HL-60 (cell line): ENCODE measurements around the gene KLHL10.

ENCODE experiments used
- DNase-seq, 2 experiments: peaks; one replicate each; pipeline ENCODE4 v3.0.0-alpha.2; 2010 to 2020; ENCODE audit warnings: low read depth in 1 of 2, low spot score in 1 of 2
- H3K27ac ChIP-seq: fragments of 250-450 bp; sonication (Bioruptor Pico); replicated peaks from 2 replicates; pipeline ENCODE4 v1.5.1; 2020; ENCODE audit warnings: mild to moderate bottlenecking, moderate library complexity
- H3K27me3 ChIP-seq: fragments of 250-450 bp; sonication (Bioruptor Pico); 2 replicates; pipeline ENCODE4 v1.5.1; 2021; ENCODE audit warnings: mild to moderate bottlenecking, moderate library complexity; ENCODE audit not compliant: insufficient read depth, poor library complexity, severe bottlenecking
- H3K4me3 ChIP-seq: replicated peaks from 2 replicates; pipeline ENCODE4 v1.5.1; 2011; ENCODE audit warnings: mild to moderate bottlenecking, control low read depth, low read length; ENCODE audit not compliant: insufficient read depth
- CTCF ChIP-seq: IDR thresholded peaks from one replicate; pipeline ENCODE4 v1.5.1; 2011; ENCODE audit warnings: low read length, control low read depth, inconsistent platforms; ENCODE audit not compliant: insufficient read depth
- GABPA ChIP-seq: IDR thresholded peaks from 2 replicates; pipeline ENCODE4 v1.6.1; 2012; ENCODE audit warnings: low read depth
- POLR2AphosphoS5 ChIP-seq: IDR thresholded peaks from 2 replicates; pipeline ENCODE4 v1.6.1; 2012; ENCODE audit warnings: low read depth
- SPI1 ChIP-seq: IDR thresholded peaks from 2 replicates; pipeline ENCODE4 v1.6.1; 2012; ENCODE audit warnings: low read depth, mild to moderate bottlenecking, borderline replicate concordance
- TF ChIP-seq, protein P1 (sequence below): IDR thresholded peaks from 2 replicates; pipeline ENCODE4 v1.6.1; 2012; ENCODE audit warnings: low read depth; ENCODE audit not compliant: insufficient replicate concordance

KLHL10 gene

GRCh38 chr17:41813699-41814124 lies 23.9 kb upstream of the KLHL10 start:
- Histone ChIP-seq H3K27ac (no peak overlapping the region), H3K4me3 (no peak overlapping the region), H3K27me3 (peaks cover 20% of the 10 kb centered on the region)
- no peak for DNase-seq
- TF ChIP-seq SPI1 (no peak), CTCF (no peak), POLR2AphosphoS5 (no peak), GABPA (no peak)
- TF ChIP-seq, protein P1, sequence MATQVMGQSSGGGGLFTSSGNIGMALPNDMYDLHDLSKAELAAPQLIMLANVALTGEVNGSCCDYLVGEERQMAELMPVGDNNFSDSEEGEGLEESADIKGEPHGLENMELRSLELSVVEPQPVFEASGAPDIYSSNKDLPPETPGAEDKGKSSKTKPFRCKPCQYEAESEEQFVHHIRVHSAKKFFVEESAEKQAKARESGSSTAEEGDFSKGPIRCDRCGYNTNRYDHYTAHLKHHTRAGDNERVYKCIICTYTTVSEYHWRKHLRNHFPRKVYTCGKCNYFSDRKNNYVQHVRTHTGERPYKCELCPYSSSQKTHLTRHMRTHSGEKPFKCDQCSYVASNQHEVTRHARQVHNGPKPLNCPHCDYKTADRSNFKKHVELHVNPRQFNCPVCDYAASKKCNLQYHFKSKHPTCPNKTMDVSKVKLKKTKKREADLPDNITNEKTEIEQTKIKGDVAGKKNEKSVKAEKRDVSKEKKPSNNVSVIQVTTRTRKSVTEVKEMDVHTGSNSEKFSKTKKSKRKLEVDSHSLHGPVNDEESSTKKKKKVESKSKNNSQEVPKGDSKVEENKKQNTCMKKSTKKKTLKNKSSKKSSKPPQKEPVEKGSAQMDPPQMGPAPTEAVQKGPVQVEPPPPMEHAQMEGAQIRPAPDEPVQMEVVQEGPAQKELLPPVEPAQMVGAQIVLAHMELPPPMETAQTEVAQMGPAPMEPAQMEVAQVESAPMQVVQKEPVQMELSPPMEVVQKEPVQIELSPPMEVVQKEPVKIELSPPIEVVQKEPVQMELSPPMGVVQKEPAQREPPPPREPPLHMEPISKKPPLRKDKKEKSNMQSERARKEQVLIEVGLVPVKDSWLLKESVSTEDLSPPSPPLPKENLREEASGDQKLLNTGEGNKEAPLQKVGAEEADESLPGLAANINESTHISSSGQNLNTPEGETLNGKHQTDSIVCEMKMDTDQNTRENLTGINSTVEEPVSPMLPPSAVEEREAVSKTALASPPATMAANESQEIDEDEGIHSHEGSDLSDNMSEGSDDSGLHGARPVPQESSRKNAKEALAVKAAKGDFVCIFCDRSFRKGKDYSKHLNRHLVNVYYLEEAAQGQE = no peak

DNA sequence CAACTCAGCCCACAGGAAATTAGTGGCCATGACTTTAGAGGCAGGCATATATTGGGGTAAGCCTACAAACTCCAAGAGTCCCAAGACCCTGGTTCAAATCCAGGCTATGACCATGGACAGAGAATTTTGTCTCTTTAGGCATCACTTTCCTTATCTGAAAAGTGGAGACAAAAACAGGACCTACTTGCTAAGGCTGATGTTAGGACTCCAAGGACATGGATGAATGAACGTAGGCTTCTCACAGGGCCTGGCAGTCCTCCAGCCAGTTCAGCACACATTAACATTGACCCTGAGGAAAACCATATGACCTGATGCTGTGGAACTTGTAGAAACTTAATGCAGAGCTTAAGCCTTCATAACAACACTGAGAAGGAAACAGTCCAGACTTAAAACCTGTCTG lies 23.4 kb upstream of the KLHL10 start:
- DNase-seq = no peak
- no peak overlapping the region for H3K4me3 ChIP-seq
- H3K27ac ChIP-seq = no peak overlapping the region
- peaks cover 18% of the 10 kb centered on the region for H3K27me3 ChIP-seq
- no peak for TF ChIP-seq SPI1
- no peak for TF ChIP-seq GABPA
- TF ChIP-seq, protein P1 = peak; percentile 37

DNA sequence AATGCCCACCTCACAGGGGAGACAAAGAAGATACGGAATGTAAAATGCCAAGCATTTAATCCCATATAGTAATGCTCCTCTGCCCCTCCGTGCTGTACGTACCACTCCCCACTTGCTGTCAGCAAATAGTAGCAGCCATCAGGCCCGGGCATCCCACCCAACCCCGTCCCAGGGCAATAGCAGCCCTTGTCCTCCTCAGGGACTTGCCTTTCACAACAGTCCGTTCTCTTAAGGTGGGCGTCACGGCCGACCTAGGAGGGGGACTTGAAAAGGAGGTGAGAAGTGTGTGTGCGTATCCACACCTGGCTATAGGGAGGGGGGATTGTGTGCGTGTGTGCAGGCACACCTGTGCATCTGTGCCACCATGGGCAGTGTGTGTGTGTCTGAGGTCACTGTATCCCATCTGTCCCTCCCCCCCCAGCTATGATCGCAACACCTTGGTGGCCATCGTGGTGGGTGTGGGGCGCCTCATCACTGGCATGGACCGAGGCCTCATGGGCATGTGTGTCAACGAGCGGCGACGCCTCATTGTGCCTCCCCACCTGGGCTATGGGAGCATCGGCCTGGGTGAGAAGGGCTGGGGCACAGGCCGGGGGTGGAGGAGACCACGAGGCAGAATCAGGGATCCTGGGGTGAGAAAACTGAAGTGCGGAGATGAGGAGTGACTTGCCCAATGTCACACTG lies 20.8 kb upstream of the KLHL10 start:
- H3K27ac ChIP-seq = no peak overlapping the region
- TF ChIP-seq, protein P1 = no peak
- TF ChIP-seq GABPA = no peak
- TF ChIP-seq CTCF = no peak
- no peak for TF ChIP-seq SPI1
- TF ChIP-seq POLR2AphosphoS5 = no peak
- peaks cover 8% of the 10 kb centered on the region for H3K27me3 ChIP-seq
- DNase-seq = no peak
- no peak overlapping the region for H3K4me3 ChIP-seq
